ENCODE data around the gene MICAL3.

Gene MICAL3

GRCh38 chr22:17907748-17908051 lies 116.7 kb downstream of the MICAL3 start:
- H3K9me3 ChIP-seq (ENCODE audit: control insufficient read depth, insufficient read depth, low read length) = no peaks in the 10 kb centered on the region
- H3K4me3 ChIP-seq (ENCODE audit: low read depth, low read length) = no peak overlapping the region
- peaks cover 2% of the 10 kb centered on the region for H3K4me1 ChIP-seq (ENCODE audit: control insufficient read depth, insufficient read depth, low read length)
- H3K9ac ChIP-seq (ENCODE audit: low read depth, low read length) = no peak overlapping the region
- H3K36me3 ChIP-seq (ENCODE audit: control insufficient read depth, insufficient read depth, low read length) = no peaks in the 10 kb centered on the region
- no peaks in the 10 kb centered on the region for H3K27me3 ChIP-seq (ENCODE audit: control insufficient read depth, insufficient read depth, low read length)

GRCh38 chr22:17906978-17907747 lies 117.2 kb downstream of the MICAL3 start:
- H3K4me3 ChIP-seq (ENCODE audit: low read depth, low read length) = no peak overlapping the region
- no peaks in the 10 kb centered on the region for H3K27me3 ChIP-seq (ENCODE audit: control insufficient read depth, insufficient read depth, low read length)
- no peaks in the 10 kb centered on the region for H3K9me3 ChIP-seq (ENCODE audit: control insufficient read depth, insufficient read depth, low read length)
- peaks cover 2% of the 10 kb centered on the region for H3K4me1 ChIP-seq (ENCODE audit: control insufficient read depth, insufficient read depth, low read length)
- H3K36me3 ChIP-seq (ENCODE audit: control insufficient read depth, insufficient read depth, low read length) = no peaks in the 10 kb centered on the region
- H3K9ac ChIP-seq (ENCODE audit: low read depth, low read length) = no peak overlapping the region

GRCh38 chr22:17905445-17905844 lies 118.9 kb downstream of the MICAL3 start:
- peaks cover 1% of the 10 kb centered on the region for H3K4me1 ChIP-seq (ENCODE audit: control insufficient read depth, insufficient read depth, low read length)

GRCh38 chr22:17903564-17904295 lies 120.6 kb downstream of the MICAL3 start:
- no peaks in the 10 kb centered on the region for H3K27me3 ChIP-seq (ENCODE audit: control insufficient read depth, insufficient read depth, low read length)
- H3K4me1 ChIP-seq (ENCODE audit: control insufficient read depth, insufficient read depth, low read length) = no peaks in the 10 kb centered on the region
- no peak overlapping the region for H3K4me3 ChIP-seq (ENCODE audit: low read depth, low read length)
- H3K9ac ChIP-seq (ENCODE audit: low read depth, low read length) = no peak overlapping the region
- H3K36me3 ChIP-seq (ENCODE audit: control insufficient read depth, insufficient read depth, low read length) = no peaks in the 10 kb centered on the region
- no peaks in the 10 kb centered on the region for H3K9me3 ChIP-seq (ENCODE audit: control insufficient read depth, insufficient read depth, low read length)

More at GRCh38 chr22:17905445-17905844, 118.9 kb downstream of the MICAL3 start:
- Histone ChIP-seq H3K9ac (ENCODE audit: low read depth, low read length) (no peak overlapping the region), H3K36me3 (ENCODE audit: control insufficient read depth, insufficient read depth, low read length) (no peaks in the 10 kb centered on the region), H3K9me3 (ENCODE audit: control insufficient read depth, insufficient read depth, low read length) (no peaks in the 10 kb centered on the region), H3K4me3 (ENCODE audit: low read depth, low read length) (no peak overlapping the region), H3K27me3 (ENCODE audit: control insufficient read depth, insufficient read depth, low read length) (no peaks in the 10 kb centered on the region)

GRCh38 chr22:17902960-17903359 lies 121.4 kb downstream of the MICAL3 start:
- no peaks in the 10 kb centered on the region for H3K36me3 ChIP-seq (ENCODE audit: control insufficient read depth, insufficient read depth, low read length)
- no peaks in the 10 kb centered on the region for H3K27me3 ChIP-seq (ENCODE audit: control insufficient read depth, insufficient read depth, low read length)
- no peak overlapping the region for H3K9ac ChIP-seq (ENCODE audit: low read depth, low read length)
- H3K9me3 ChIP-seq (ENCODE audit: control insufficient read depth, insufficient read depth, low read length) = no peaks in the 10 kb centered on the region
- no peak overlapping the region for H3K4me3 ChIP-seq (ENCODE audit: low read depth, low read length)
- no peaks in the 10 kb centered on the region for H3K4me1 ChIP-seq (ENCODE audit: control insufficient read depth, insufficient read depth, low read length)

- Histone ChIP-seq H3K36me3 (ENCODE audit: control insufficient read depth, insufficient read depth, low read length) (no peaks in the 10 kb centered on the region), H3K27me3 (ENCODE audit: control insufficient read depth, insufficient read depth, low read length) (no peaks in the 10 kb centered on the region), H3K4me1 (ENCODE audit: control insufficient read depth, insufficient read depth, low read length) (no peaks in the 10 kb centered on the region)
Measured at GRCh38 chr22:17898375-17898774, 126.0 kb downstream of the MICAL3 start.

GRCh38 chr22:17897858-17898257 lies 126.5 kb downstream of the MICAL3 start:
- Histone ChIP-seq H3K9me3 (ENCODE audit: control insufficient read depth, insufficient read depth, low read length) (no peaks in the 10 kb centered on the region), H3K27me3 (ENCODE audit: control insufficient read depth, insufficient read depth, low read length) (no peaks in the 10 kb centered on the region), H3K36me3 (ENCODE audit: control insufficient read depth, insufficient read depth, low read length) (no peaks in the 10 kb centered on the region), H3K9ac (ENCODE audit: low read depth, low read length) (no peak overlapping the region), H3K4me3 (ENCODE audit: low read depth, low read length) (no peak overlapping the region), H3K4me1 (ENCODE audit: control insufficient read depth, insufficient read depth, low read length) (no peaks in the 10 kb centered on the region)

More at GRCh38 chr22:17898375-17898774, 126.0 kb downstream of the MICAL3 start:
- Histone ChIP-seq H3K4me3 (ENCODE audit: low read depth, low read length) (no peak overlapping the region), H3K9me3 (ENCODE audit: control insufficient read depth, insufficient read depth, low read length) (no peaks in the 10 kb centered on the region), H3K9ac (ENCODE audit: low read depth, low read length) (no peak overlapping the region)

- H3K4me1 ChIP-seq (ENCODE audit: control insufficient read depth, insufficient read depth, low read length) = no peaks in the 10 kb centered on the region
- no peaks in the 10 kb centered on the region for H3K27me3 ChIP-seq (ENCODE audit: control insufficient read depth, insufficient read depth, low read length)
- H3K4me3 ChIP-seq (ENCODE audit: low read depth, low read length) = no peak overlapping the region
- no peak overlapping the region for H3K9ac ChIP-seq (ENCODE audit: low read depth, low read length)
- no peaks in the 10 kb centered on the region for H3K9me3 ChIP-seq (ENCODE audit: control insufficient read depth, insufficient read depth, low read length)
- H3K36me3 ChIP-seq (ENCODE audit: control insufficient read depth, insufficient read depth, low read length) = no peaks in the 10 kb centered on the region
Measured at GRCh38 chr22:17897426-17897825, 126.9 kb downstream of the MICAL3 start.

GRCh38 chr22:17896586-17896985 lies 127.8 kb downstream of the MICAL3 start:
- H3K36me3 ChIP-seq (ENCODE audit: control insufficient read depth, insufficient read depth, low read length) = no peaks in the 10 kb centered on the region
- H3K4me3 ChIP-seq (ENCODE audit: low read depth, low read length) = no peak overlapping the region

GRCh38 chr22:17893900-17894535 lies 130.3 kb downstream of the MICAL3 start:
- no peak overlapping the region for H3K4me3 ChIP-seq (ENCODE audit: low read depth, low read length)
- no peaks in the 10 kb centered on the region for H3K4me1 ChIP-seq (ENCODE audit: control insufficient read depth, insufficient read depth, low read length)
- H3K9me3 ChIP-seq (ENCODE audit: control insufficient read depth, insufficient read depth, low read length) = no peaks in the 10 kb centered on the region
- no peak overlapping the region for H3K9ac ChIP-seq (ENCODE audit: low read depth, low read length)
- no peaks in the 10 kb centered on the region for H3K36me3 ChIP-seq (ENCODE audit: control insufficient read depth, insufficient read depth, low read length)
- no peaks in the 10 kb centered on the region for H3K27me3 ChIP-seq (ENCODE audit: control insufficient read depth, insufficient read depth, low read length)

More at GRCh38 chr22:17896586-17896985, 127.8 kb downstream of the MICAL3 start:
- Histone ChIP-seq H3K27me3 (ENCODE audit: control insufficient read depth, insufficient read depth, low read length) (no peaks in the 10 kb centered on the region), H3K9ac (ENCODE audit: low read depth, low read length) (no peak overlapping the region), H3K9me3 (ENCODE audit: control insufficient read depth, insufficient read depth, low read length) (no peaks in the 10 kb centered on the region), H3K4me1 (ENCODE audit: control insufficient read depth, insufficient read depth, low read length) (no peaks in the 10 kb centered on the region)

GRCh38 chr22:17892376-17892775 lies 132.0 kb downstream of the MICAL3 start:
- no peaks in the 10 kb centered on the region for H3K9me3 ChIP-seq (ENCODE audit: control insufficient read depth, insufficient read depth, low read length)
- peaks cover 7% of the 10 kb centered on the region for H3K36me3 ChIP-seq (ENCODE audit: control insufficient read depth, insufficient read depth, low read length)

More at GRCh38 chr22:17892376-17892775, 132.0 kb downstream of the MICAL3 start:
- Histone ChIP-seq H3K27me3 (ENCODE audit: control insufficient read depth, insufficient read depth, low read length) (no peaks in the 10 kb centered on the region), H3K9ac (ENCODE audit: low read depth, low read length) (no peak overlapping the region), H3K4me3 (ENCODE audit: low read depth, low read length) (no peak overlapping the region), H3K4me1 (ENCODE audit: control insufficient read depth, insufficient read depth, low read length) (no peaks in the 10 kb centered on the region)

All from iPS-15b (cell line).